ENCODE results near the gene EIF4E2. TPM values are rescaled to one million over a fixed set of nuclear protein-coding genes. Genes with fewer than 3 reads are reported as not detected.

The EIF4E2 gene
- total RNA-seq, 4 donors from 2014 or later: 23.8 to 38.5 (median 27.8) TPM

GRCh38 chr2:232578626-232579025 is 28.1 kb downstream of the EIF4E2 start:
- WGBS, 2 donors: 93 to 95% methylated on average over 2 of the region's 2 CpGs
- Histone ChIP-seq H3K4me3 (no peak overlapping the region), H3K27me3 (no peaks in the 10 kb centered on the region), H3K4me1 (no peaks in the 10 kb centered on the region), H3K36me3 (peaks cover 0 to 90% (median 0%) of the 10 kb centered on the region in 3 donors), H3K27ac (no peak overlapping the region), H3K9me3 (peaks cover 0 to 2% (median 0%) of the 10 kb centered on the region in 4 donors)
- TF ChIP-seq, protein P1, sequence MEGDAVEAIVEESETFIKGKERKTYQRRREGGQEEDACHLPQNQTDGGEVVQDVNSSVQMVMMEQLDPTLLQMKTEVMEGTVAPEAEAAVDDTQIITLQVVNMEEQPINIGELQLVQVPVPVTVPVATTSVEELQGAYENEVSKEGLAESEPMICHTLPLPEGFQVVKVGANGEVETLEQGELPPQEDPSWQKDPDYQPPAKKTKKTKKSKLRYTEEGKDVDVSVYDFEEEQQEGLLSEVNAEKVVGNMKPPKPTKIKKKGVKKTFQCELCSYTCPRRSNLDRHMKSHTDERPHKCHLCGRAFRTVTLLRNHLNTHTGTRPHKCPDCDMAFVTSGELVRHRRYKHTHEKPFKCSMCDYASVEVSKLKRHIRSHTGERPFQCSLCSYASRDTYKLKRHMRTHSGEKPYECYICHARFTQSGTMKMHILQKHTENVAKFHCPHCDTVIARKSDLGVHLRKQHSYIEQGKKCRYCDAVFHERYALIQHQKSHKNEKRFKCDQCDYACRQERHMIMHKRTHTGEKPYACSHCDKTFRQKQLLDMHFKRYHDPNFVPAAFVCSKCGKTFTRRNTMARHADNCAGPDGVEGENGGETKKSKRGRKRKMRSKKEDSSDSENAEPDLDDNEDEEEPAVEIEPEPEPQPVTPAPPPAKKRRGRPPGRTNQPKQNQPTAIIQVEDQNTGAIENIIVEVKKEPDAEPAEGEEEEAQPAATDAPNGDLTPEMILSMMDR (IDR thresholded peaks at IDR 0.05): no peak
- TF ChIP-seq EP300 (IDR thresholded peaks at IDR 0.05) (no peak), POLR2A (IDR thresholded peaks at IDR 0.05) (no peak)
- no peak for DNase-seq (ENCODE audit: low spot score in 2 of 2)

DNA sequence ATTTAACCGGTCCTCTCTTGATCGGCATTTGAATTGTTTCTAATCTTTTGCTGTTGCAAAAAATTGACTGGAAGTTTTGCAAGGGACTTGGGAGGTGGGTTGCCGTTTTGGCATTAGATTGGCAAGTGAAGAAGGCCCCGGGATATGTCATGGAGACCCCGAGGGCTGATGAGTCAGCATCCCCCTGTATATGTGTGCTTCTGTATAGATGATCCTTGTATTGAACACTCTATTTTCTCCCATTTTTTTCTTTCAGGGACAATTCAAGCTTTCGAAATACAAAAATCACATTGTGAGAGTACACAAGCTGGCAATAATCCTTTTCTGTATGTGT is 30.1 kb downstream of the EIF4E2 start:
- Histone ChIP-seq H3K27me3 (no peaks in the 10 kb centered on the region), H3K9me3 (peaks cover 0 to 15% (median 0%) of the 10 kb centered on the region in 4 donors), H3K4me3 (no peak overlapping the region), H3K4me1 (no peaks in the 10 kb centered on the region), H3K27ac (no peak overlapping the region), H3K36me3 (peaks cover 0 to 88% (median 0%) of the 10 kb centered on the region in 3 donors)
- TF ChIP-seq, protein P1 (IDR thresholded peaks at IDR 0.05): no peak
- TF ChIP-seq POLR2A (IDR thresholded peaks at IDR 0.05): no peak
- TF ChIP-seq EP300 (IDR thresholded peaks at IDR 0.05): no peak
- DNase-seq (ENCODE audit: low spot score in 2 of 2): no peak
- WGBS, 2 donors: 86 to 89% methylated on average over 6 of the region's 6 CpGs

GRCh38 chr2:232581725-232582124 is 31.2 kb downstream of the EIF4E2 start:
- no peak overlapping the region for H3K27ac ChIP-seq
- peaks cover 0 to 85% (median 0%) of the 10 kb centered on the region in 3 donors for H3K36me3 ChIP-seq
- H3K4me1 ChIP-seq: no peaks in the 10 kb centered on the region
- H3K27me3 ChIP-seq: no peaks in the 10 kb centered on the region
- TF ChIP-seq, protein P1 (IDR thresholded peaks at IDR 0.05): no peak
- TF ChIP-seq EP300 (IDR thresholded peaks at IDR 0.05) (no peak), POLR2A (IDR thresholded peaks at IDR 0.05) (no peak)
- H3K4me3 ChIP-seq: no peak overlapping the region
- peaks cover 0 to 15% (median 0%) of the 10 kb centered on the region in 4 donors for H3K9me3 ChIP-seq
- no peak for DNase-seq (ENCODE audit: low spot score in 2 of 2)

GRCh38 chr2:232584238-232584637 is 33.7 kb downstream of the EIF4E2 start:
- H3K36me3 ChIP-seq: peaks cover 0 to 61% (median 0%) of the 10 kb centered on the region in 3 donors
- H3K27me3 ChIP-seq: no peaks in the 10 kb centered on the region
- peaks cover 0 to 15% (median 0%) of the 10 kb centered on the region in 4 donors for H3K9me3 ChIP-seq
- no peak for DNase-seq (ENCODE audit: low spot score in 2 of 2)
- WGBS, 2 donors: 89 to 90% methylated on average over 6 of the region's 6 CpGs
- H3K27ac ChIP-seq: no peak overlapping the region
- no peak for TF ChIP-seq POLR2A (IDR thresholded peaks at IDR 0.05)
- TF ChIP-seq, protein P1 (IDR thresholded peaks at IDR 0.05): no peak
- no peak for TF ChIP-seq EP300 (IDR thresholded peaks at IDR 0.05)
- no peak overlapping the region for H3K4me3 ChIP-seq
- H3K4me1 ChIP-seq: peaks cover 0 to 4% (median 0%) of the 10 kb centered on the region in 4 donors

- Histone ChIP-seq H3K27ac (no peak overlapping the region), H3K9me3 (peaks cover 0 to 15% (median 0%) of the 10 kb centered on the region in 4 donors), H3K4me1 (peaks cover 0 to 6% (median 0%) of the 10 kb centered on the region in 4 donors), H3K36me3 (peaks cover 0 to 34% (median 0%) of the 10 kb centered on the region in 3 donors), H3K4me3 (no peak overlapping the region), H3K27me3 (no peaks in the 10 kb centered on the region)
- no peak for TF ChIP-seq EP300 (IDR thresholded peaks at IDR 0.05)
- no peak for TF ChIP-seq POLR2A (IDR thresholded peaks at IDR 0.05)
- TF ChIP-seq, protein P1 (IDR thresholded peaks at IDR 0.05): no peak
- DNase-seq (ENCODE audit: low spot score in 2 of 2): no peak
- 75 to 76% methylated on average over 5 of the region's 5 CpGs for WGBS, 2 donors
Observed at GRCh38 chr2:232586943-232587505, 36.5 kb downstream of the EIF4E2 start.

Data from tibial nerve (tissue), 4 donors.